Fibroblast of skin of scalp (primary cell): ENCODE measurements around the gene KIZ.

Source experiments
- DNase-seq: peaks from one replicate; pipeline ENCODE4 v3.0.0-alpha.2; 2013

Gene KIZ

GRCh38 chr20:21270806-21271205 is 144.9 kb downstream of the KIZ start:
- DNase-seq: no peak

GRCh38 chr20:21272279-21272678 is 146.4 kb downstream of the KIZ start:
- DNase-seq: peak; percentile 10

- no peak for DNase-seq
These were observed 146.8 kb downstream of the KIZ start for GRCh38 chr20:21272679-21273078.

DNA sequence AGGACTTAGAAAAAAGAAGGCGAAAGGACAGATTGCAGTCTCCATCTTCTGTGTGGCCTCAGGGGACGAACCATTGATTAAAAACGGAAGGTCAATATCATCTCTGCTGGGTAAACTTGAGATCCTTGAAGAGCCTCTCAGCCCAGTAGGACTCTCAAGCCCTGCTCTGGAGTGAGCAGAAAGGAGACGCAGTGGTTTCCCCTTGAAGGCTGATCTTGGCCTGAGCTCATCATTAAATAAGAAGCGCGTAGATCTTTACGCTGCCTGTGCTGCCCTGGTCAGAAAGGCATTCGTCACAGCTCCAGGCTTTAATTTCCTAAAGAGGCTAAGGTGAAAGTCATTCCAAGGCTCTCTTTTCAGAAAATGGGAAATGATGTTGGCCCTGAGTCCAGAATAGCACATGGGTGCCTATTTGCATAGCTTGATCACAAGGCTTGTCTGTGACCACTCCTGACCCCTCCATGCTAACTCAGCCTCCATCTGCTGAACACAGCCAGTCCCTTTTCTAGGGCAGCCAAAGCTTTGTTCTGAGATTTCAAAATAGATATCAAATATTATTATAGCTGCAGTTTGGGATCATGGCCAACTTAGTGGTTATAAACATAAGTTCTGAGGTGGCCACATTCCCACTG is 148.0 kb downstream of the KIZ start:
- DNase-seq: no peak

GRCh38 chr20:21278829-21279228 is 152.9 kb downstream of the KIZ start:
- no peak for DNase-seq

- DNase-seq: no peak
These were observed 154.0 kb downstream of the KIZ start for GRCh38 chr20:21279706-21280521.

DNA sequence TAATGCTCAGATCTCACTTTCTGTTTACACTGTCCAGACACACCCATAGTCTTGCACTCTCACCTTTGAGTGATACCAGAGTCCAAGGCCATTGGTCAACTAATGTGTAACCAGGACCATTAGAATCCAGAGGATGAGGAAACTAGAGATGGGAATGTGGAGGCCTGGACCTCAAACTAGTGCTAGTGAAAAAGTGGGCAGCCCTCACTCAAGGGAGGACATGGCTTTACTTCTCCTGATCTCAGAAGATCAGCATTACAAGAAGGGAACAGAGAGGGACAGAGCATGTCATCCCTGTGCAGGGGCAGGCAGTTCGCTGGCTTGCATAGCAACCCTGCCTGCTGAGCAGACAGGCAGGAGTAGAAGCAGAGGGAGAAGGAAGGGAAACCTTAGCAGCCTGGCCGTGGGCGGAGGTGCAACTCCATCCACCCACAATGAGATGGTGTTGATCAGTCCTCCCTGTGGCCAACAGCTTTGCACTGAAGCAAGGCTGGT is 154.7 kb downstream of the KIZ start:
- no peak for DNase-seq

DNA sequence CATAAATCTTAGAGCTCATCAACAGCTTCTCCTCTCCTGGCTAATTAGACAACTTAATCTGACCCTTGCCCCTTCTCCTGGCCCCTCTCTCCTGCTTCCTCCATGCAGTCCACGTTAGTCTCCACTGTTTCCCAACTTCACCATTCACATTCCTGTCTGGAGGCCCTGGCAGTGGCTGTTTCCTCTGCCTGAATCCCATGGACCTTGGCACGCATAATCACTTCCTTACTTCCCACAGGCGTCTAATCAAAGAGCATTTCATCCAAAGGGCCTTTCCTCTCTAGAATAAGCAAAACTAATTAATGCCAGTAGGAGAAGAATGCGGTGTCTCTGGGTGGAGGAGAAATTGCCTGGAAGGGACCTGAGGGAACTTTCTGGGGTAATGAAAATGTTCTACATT is 160.9 kb downstream of the KIZ start:
- no peak for DNase-seq

- no peak for DNase-seq
These were observed 162.9 kb downstream of the KIZ start for GRCh38 chr20:21288587-21289370.

DNA sequence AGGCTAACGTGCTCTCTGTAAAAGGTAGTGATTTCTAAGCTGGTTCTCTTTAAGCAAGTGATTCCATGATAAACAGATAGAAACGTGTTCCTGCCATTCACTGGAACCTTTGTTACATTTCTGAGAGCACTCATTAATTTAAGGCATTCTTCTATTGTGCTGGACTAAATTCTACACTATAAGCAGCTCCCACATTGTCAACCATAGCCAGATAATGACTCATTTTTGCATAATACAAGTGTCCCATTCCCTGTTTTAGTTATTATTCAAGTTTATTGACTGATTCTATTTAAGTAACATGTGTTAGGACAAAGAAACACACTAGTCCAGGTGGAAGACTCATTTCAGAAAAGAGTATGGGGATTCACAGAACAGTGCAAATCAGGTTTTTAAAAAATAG is 163.8 kb downstream of the KIZ start:
- DNase-seq: no peak

GRCh38 chr20:21291026-21291425 is 165.1 kb downstream of the KIZ start:
- DNase-seq: no peak

- DNase-seq: no peak
These were observed 168.9 kb downstream of the KIZ start for GRCh38 chr20:21294755-21295154.
